GM08714 (cell line): Measurements from ENCODE around the gene ATP8B3.

ENCODE experiments used
- H3K4me3 ChIP-seq: fragments of 200-500 bp; sonication (Bioruptor generic); 2 replicates; pipeline ENCODE4 v1.5.1; 2014; ENCODE audit warnings: mild to moderate bottlenecking, low read length, inconsistent platforms
- ZNF274 ChIP-seq: IDR thresholded peaks from 2 replicates; pipeline ENCODE4 v1.6.1; 2012; ENCODE audit warnings: mild to moderate bottlenecking, low read depth, low read length

Gene ATP8B3

DNA sequence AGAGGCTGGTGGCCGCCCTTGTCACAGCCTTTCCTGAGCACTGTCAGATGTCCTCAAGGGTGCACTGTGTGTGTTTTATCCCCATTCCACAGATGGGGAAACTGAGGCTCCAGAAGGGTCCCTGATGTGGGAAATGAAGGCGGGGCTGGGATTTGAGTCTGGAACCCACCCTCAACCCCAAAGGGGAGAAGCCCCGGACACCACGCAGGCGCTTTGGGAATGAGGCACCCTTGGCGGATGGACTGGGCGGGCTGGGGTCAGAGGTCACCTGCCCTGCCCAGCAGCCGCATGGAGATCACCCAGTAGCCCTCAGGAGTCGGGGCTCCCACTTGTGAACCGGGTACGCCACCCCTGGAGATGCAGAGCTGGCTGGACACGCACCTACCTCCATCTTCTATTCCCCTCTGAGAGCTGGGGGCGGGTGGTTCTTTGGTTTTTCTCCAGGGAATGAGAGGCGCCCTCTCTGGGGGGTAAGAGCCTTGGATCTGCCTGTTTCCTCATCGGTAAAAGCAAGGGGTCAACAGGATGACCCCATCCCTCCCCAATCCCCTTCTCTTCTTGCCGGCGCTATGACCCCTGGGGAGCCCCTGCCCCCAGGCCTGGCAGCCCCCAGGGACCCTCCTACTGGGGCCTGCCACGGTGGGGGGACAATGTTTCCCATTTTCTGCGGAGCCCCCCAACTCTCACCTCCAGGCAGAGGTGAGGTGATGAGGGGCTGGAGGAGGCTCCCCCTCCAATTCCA lies 67.1 kb downstream of the ATP8B3 start:
- no peak overlapping the region for H3K4me3 ChIP-seq
- no peak for TF ChIP-seq ZNF274

DNA sequence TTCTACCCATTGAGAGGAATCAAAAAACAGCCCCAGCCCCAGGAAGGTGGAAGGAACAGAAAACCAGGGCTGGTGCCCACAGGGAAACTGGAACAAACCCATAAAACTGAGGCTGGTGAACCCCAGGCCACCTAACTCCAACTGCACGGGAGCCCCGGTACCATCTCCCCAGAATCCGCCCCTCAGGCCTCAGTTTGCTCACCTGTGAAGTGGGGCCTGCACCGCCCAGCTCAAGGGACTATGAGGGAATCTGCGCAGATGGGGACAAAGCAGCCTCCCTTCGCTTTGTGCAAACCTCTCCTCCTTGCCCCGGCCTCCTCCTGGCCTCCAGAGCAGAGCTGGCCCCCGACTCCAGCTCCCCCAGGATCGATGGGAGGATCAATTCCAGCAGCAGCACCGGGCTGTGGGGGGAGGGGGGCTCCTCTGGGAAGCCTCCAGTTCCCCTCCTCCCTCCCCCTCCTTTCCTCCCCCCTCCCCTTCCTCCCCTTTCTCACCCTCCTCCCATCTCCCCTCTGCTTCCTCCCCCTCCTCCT lies 67.9 kb downstream of the ATP8B3 start:
- no peak for TF ChIP-seq ZNF274
- no peak overlapping the region for H3K4me3 ChIP-seq

DNA sequence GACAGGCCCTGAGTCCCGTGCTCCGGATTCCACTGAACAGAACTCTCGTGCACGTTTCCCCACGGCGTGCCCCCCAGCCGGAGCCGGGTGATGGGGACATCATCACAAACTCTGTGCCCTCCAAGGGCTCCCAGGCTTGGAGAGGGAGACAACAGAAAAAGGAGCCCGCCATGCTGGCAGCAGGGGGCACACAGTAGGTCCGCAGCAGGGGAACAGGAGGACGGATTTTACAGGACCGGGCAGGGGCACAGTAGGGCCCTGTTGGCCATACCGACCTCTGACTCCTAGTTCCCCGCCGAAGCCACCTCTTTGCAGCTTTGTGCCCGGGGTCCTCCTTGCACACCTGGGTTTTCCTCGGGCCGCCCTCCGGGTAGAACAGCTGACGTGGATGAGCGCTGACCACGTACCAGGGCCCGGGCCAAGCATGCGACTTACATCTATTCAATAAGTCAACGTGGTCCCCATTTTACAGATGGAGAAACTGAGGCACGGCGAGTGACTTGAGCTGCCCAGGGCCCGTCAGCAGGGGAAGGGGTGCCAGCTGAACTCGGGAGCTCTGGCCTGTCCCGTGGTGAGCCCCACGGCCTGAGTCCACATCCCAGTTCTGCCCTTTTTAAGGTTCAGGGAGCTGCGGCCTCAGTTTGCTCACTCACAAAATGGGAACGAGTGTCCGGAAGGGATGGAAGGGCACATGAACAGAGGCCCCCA lies 68.9 kb downstream of the ATP8B3 start:
- H3K4me3 ChIP-seq, result no peak overlapping the region
- no peak for TF ChIP-seq ZNF274

DNA sequence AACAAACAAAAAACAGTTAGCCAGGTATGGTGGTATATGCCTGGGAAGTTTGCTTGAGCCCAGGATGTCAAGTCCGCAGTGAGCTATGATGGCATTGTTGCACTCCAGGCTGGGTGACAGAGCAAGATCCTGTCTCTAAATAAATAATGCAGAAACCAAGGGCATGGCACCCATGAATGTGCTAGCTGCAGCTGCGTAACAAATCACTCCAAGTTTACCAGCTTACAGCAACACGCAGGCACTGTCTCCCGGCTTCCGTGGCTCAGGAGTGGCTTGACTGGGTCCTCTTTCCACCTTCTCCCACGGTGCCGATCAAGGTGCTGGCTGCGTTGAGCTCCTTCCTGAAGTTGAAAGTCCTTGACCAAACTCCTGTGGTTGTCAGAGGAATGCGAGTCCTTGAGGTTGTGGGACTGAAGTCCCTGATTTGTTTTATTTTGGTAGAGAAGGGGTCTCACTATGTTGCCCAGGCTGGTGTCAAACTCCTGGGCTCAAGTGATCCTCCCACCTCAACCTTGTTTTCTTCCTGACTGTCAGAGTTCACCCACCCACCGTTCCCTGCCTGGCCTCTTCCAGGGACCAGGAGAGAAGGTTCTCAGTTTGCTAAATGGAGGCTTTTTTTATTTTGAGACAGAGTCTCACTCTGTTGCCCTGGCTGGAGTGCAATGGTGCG lies 72.0 kb downstream of the ATP8B3 start:
- TF ChIP-seq ZNF274, result no peak
- no peak overlapping the region for H3K4me3 ChIP-seq

DNA sequence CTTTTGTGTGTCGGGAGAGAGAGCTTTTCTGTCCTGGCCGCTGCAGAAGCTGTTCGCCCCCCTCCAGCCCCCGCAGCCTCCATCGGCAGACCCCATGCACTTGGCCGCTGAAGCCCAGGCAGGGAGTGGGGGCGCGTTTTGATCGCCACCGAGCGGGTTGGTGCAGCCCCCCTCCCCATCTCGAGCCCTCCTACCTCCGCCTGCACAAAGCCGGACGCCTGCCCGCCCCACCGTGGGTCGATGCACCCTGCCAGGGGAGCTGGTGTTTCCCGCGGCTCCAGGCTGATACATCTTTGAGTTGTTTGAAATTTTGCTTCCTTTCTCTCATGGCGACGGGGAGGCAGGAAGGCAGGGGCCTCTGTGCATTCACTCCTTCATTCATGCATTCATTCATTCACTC lies 75.1 kb downstream of the ATP8B3 start:
- H3K4me3 ChIP-seq, result no peak overlapping the region
- no peak for TF ChIP-seq ZNF274

DNA sequence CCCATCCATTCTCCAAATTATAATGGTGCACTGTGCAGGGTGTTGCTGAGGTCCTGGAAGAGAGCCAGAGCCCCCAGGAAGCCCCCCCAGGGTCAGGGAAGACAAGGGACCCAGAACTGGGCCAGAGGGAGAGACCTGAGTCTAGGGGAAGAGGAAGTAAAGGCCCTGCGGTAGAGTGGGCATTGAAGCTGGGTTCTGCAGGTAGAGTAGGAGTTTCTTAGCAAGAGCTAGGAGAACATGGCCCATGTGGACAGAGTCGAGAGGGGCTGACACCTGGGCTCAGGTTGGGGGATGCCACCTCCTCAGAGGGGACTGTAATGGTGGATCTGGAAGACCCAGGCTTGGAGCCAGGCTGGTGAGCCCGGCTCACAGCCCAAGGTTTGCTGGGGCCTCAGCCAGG lies 75.8 kb downstream of the ATP8B3 start:
- H3K4me3 ChIP-seq, result no peak overlapping the region
- no peak for TF ChIP-seq ZNF274

DNA sequence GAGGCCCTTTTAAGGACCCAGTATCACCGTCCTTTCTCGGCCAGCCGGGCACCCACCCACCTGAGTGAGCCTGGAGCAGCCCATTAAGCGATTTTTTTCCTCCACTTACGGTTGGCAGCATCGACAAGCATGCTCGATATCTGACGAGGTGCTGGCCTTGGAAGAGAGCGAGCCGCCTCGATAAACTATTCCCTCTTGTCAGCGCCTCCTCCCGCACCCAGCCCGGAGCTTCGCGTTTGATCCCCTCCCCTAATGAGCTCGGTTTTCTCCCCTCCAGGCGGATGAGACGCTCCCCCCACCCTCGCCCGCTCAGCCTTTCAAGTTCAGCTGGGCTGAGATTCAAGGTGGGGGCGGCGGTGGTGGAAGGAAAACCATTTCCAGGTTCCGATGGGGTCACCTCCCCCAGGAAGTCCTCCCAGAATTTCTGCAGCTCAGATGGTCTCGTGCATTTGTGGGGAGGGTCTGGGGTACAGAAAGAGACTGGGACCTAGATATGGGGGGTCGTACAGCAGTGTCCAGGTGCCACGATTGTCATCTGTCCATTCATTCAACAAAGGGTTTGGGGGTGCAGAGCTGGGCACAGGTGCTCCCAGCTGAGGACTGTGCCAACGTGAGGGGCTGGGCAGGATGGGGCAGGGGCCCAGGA lies 77.6 kb downstream of the ATP8B3 start:
- TF ChIP-seq ZNF274, result no peak
- H3K4me3 ChIP-seq, result no peak overlapping the region
